ENCODE measurements around the gene VAMP1. TPM values are rescaled to one million over a fixed set of nuclear protein-coding genes. Genes with fewer than 3 reads are reported as not detected.
A peak's percentile ranks its signal among the peaks of the same experiment; 100 is the strongest.
"Not testable (repeated sequence)": the region's sequence is repeated elsewhere in the genome, so short reads cannot be mapped to it uniquely, and the experiment has no call there.

The VAMP1 gene
- total RNA-seq, 1 donor from 2014 or later: 3.6 TPM

DNA sequence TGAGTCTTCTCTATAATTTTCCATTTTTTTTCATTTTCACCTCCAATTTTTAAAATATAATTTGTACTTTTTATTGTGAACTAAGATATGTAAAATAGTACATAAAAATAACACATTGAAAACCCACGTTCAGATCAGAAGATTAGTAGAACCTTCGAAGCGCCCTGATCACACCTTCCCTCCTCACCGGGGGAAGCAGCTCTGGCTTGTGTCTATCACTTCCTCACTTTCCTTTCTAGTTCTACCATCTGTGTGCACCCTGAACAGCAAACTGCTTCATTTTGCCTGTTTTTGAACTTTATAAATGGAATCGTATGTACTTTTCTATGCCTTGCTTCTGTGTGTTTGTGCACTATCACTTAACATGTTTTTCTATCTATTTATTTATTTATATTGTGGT is 37.5 kb downstream of the VAMP1 start:
- DNase-seq (no peak), ATAC-seq (no peak)
- intact Hi-C loops (cut with micrococcal nuclease): no loop called here

DNA sequence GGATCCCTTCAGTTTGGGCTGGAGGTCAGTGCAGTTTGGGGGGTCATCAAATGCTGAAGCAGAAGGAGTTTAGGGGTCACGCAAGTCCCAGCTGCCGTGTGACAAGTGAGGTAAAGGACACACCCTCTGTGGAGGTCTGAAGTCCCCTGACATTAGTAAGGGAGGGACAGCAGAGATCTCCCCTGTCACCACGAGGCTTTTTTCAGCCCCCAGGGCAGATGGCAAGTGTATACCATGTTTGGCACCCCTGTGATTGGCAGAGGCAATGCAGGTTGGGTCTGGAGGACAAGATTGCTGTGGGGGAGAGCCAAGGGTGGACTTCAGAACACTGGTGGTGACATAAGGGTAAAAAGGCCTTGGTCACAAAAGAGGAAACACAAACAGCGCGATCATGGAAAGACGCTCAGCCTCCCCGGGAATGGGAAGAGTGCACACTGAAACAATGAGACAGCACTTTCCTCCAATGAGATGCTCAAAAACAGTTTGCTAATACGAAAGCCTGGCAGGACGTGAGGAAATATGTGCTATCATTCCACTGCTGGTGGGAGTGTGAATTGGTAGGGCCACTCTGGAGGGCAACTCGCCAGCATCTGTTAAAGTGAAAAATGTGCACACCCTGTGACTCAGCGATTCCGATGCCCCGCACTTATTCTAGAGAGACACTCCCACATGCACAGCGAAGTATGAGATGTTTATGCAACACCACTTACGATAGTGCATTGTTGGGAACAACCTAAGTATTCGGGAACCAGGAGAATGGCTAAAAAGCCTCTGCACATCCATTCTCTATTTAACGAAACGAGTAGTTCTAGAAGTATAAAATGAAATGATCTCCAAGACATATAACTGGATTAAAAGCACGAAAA is 40.1 kb downstream of the VAMP1 start:
- intact Hi-C loops (cut with micrococcal nuclease): no loop called here
- DNase-seq (peak; percentile 73), ATAC-seq (peak; percentile 86)

GRCh38 chr12:6428326-6428725 is 42.2 kb downstream of the VAMP1 start:
- DNase-seq: no peak
- intact Hi-C loops (cut with micrococcal nuclease): no loop called here
- no peak for ATAC-seq

DNA sequence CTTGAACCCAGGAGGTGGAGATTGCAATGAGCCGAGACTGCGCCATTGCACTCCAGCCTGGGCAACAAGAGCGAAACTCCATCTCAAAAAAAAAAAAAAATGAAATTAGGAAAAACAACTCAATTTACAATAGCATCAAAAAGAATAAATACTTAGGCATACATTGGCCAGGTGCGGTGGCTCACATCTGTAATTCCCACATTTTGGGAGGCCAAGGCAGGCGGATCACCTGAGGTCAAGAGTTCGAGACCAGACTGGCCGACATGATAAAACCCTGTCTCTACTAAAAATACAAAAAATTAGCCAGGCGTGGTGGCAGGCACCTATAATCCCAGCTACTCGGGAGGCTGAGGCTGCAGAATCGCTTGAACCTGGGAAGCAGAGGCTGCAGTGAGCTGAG is 42.7 kb downstream of the VAMP1 start:
- ATAC-seq; intact Hi-C loops (cut with micrococcal nuclease); DNase-seq: not testable (repeated sequence)

DNA sequence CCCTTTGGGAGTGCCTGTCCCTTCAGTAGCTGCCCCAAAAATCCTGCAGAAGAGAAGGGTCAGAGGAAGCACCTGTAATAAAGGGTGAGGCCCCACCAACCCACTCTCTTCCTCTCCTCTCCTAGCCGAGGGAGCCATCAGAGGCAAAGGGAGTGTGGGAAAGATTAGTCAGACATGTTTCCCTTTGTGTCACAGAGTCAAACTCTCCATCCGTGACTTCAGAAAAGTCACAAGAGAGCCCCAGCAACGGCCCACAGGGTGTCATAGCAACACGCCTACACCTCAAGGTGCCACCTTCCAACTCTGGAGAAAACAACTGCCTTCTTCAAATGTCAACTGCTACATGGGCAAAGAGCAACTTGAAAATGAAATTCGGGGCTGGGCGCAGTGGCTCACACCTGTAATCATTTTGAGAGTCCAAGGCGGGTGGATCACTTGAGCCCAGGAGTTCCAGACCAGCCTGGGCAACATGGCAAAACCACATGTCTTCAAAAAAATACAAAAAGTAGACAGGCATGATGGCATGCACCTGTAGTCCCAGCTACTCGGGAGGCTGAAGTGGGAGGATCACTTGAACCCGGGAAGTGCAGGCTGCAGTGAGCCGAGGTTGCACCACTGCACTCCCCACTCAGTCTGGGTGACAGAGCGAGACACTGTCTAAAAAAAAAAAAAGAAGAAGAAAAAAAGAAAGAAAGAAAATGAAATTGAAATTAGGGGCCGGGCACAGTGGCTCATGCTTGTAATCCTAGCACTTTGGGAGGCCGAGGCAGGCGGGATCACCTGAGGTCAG is 43.4 kb downstream of the VAMP1 start:
- intact Hi-C loops (cut with micrococcal nuclease): no loop called here
- DNase-seq: no peak
- no peak for ATAC-seq

- intact Hi-C loops (cut with micrococcal nuclease): no loop called here
- no peak for ATAC-seq
Observed at GRCh38 chr12:6425590-6426531, 44.6 kb downstream of the VAMP1 start.

GRCh38 chr12:6424866-6425265 is 45.6 kb downstream of the VAMP1 start:
- no peak for DNase-seq
- intact Hi-C loops (cut with micrococcal nuclease): loop anchor here (5.0 kb wide), 1 partner anchor 42 kb away; no protein-coding TSS in a partner anchor
- ATAC-seq: no peak

More at GRCh38 chr12:6425590-6426531, 44.6 kb downstream of the VAMP1 start:
- DNase-seq: peak; percentile 36

- ATAC-seq (peak; percentile 47), DNase-seq (no peak)
- intact Hi-C loops (cut with micrococcal nuclease): loop anchor here (5.0 kb wide), 1 partner anchor 43 kb away; no protein-coding TSS in a partner anchor
Observed at GRCh38 chr12:6424008-6424347, 46.5 kb downstream of the VAMP1 start.

DNA sequence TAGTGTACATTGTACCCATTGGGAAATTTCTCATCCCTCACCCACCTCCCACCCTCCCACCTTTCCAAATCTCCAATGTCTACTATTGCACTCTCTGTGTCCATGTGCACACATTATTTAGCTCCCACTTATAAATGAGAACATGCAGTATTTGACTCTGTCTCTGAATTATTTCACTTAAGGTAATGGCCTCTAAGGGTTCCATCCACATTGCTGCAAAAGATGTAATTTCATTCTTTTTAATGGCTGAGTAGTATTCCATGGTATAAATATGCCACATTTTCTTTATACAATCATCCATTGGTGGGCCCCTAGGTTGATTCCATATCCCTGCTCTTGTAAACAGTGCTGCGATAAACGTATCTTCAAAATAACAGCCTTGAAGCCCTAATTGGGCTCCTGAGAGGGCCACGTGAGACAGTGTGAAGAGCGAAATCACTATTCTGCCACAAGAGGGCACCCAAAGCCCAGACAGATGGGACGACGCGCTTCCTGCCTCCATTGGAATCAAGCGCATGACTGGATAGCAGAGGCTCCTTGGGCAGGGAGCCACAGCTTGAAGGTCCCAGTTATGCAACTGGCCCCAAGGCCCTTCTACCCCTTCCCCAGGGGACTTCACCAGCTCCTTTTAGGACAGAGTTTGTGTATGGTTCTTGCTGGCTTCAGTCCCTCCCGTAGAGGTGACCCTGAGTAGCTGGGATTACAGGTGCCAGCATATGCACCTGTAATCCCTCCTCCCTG is 47.0 kb downstream of the VAMP1 start:
- peak; percentile 85 for DNase-seq
- intact Hi-C loops (cut with micrococcal nuclease): loop anchor here (5.0 kb wide), 1 partner anchor 44 kb away; no protein-coding TSS in a partner anchor
- ATAC-seq: peak; percentile 99

- ATAC-seq (no peak), DNase-seq (no peak)
- intact Hi-C loops (cut with micrococcal nuclease): loop anchor here (5.0 kb wide), 1 partner anchor 47 kb away; no protein-coding TSS in a partner anchor
Observed at GRCh38 chr12:6420364-6420763, 50.1 kb downstream of the VAMP1 start.

DNA sequence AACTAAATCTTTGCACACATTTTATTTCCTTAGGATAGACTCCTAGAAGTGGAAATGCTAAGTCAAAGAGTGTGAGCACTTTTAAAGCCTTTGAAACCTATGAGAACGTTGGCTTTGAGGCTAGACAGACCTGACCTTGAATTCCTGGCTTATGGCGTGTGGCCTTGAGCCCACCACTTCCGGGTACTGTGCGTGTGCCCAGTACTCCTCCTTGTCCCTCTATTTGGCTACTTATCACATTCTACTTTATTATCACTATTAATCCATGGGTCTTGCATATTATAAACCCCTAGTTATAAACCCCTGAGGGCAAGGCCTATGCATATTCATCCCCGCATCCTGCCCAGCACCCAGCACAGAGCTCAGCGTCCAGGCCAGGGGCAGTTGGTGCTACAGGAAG is 51.7 kb downstream of the VAMP1 start:
- DNase-seq: no peak
- ATAC-seq: no peak
- intact Hi-C loops (cut with micrococcal nuclease): no loop called here

GRCh38 chr12:6416596-6416995 is 53.9 kb downstream of the VAMP1 start:
- ATAC-seq (peak; percentile 69), DNase-seq (no peak)
- intact Hi-C loops (cut with micrococcal nuclease): no loop called here

Other genes with a start within 250 kb of the VAMP1 start
- gene PLEKHG6, start 160.0 kb downstream of the VAMP1 start, total RNA-seq: 0.47 TPM
- 44.0 TPM for gene TNFRSF1A, start 128.6 kb downstream of the VAMP1 start, total RNA-seq
- gene SCNN1A, start 95.1 kb downstream of the VAMP1 start, total RNA-seq: 1.7 TPM
- gene LTBR, start 86.5 kb downstream of the VAMP1 start, total RNA-seq: 32.9 TPM
- 0.20 TPM for gene CD27, start 25.7 kb downstream of the VAMP1 start, total RNA-seq
- 13.1 TPM for gene TAPBPL, start 18.6 kb downstream of the VAMP1 start, total RNA-seq
- 275 TPM for gene MRPL51, start 22.6 kb upstream of the VAMP1 start, total RNA-seq
- 13.1 TPM for gene NCAPD2, start 23.4 kb upstream of the VAMP1 start, total RNA-seq
- 4,526 TPM for gene GAPDH, start 63.8 kb upstream of the VAMP1 start, total RNA-seq
- 14.9 TPM for gene IFFO1, start 85.4 kb upstream of the VAMP1 start, total RNA-seq
- 16.1 TPM for gene NOP2, start 97.6 kb upstream of the VAMP1 start, total RNA-seq
- gene CHD4, start 136.7 kb upstream of the VAMP1 start, total RNA-seq: 159 TPM
- 8.6 TPM for gene LPAR5, start 165.3 kb upstream of the VAMP1 start, total RNA-seq
- gene ACRBP, start 176.8 kb upstream of the VAMP1 start, total RNA-seq: 2.2 TPM
- 30.1 TPM for gene ING4, start 192.4 kb upstream of the VAMP1 start, total RNA-seq
- 31.8 TPM for gene ZNF384, start 218.7 kb upstream of the VAMP1 start, total RNA-seq
- gene PIANP, start 230.1 kb upstream of the VAMP1 start, total RNA-seq: 0.25 TPM

Data from left ventricle myocardium superior (tissue), 1 donor.